Left forelimb (tissue), 1 donor: ENCODE results near the gene CD6.

Experiments used
- DNase-seq: peaks from one replicate; pipeline ENCODE4 v3.0.0-alpha.2; 2018; ENCODE audit warnings: low spot score

Gene CD6

GRCh38 chr11:60935676-60936442, 35.6 kb upstream of the CD6 start:
- DNase-seq = no peak

DNA sequence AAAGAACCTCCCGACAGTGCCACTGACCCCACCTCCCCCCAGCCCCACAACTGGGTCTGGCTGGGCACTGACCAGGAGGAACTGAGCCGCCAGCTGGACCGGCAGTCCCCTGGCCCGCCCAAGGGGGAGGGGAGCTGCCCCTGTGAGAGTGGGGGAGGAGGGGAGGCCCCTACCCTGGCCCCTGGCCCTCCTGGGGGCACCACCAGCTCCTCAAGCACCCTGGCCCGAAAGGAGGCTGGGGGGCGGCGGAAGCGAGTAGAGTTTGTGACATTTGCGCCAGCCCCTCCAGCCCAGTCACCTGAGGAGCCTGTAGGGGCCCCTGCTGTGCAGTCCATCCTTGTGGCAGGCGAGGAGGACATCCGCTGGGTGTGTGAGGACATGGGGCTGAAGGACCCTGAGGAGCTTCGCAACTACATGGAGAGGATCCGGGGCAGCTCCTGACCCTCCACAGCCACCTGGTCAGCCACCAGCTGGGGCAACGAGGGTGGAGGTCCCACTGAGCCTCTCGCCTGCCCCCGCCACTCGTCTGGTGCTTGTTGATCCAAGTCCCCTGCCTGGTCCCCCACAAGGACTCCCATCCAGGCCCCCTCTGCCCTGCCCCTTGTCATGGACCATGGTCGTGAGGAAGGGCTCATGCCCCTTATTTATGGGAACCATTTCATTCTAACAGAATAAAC, 34.9 kb upstream of the CD6 start:
- no peak for DNase-seq

GRCh38 chr11:60937144-60937527, 34.3 kb upstream of the CD6 start:
- no peak for DNase-seq

DNA sequence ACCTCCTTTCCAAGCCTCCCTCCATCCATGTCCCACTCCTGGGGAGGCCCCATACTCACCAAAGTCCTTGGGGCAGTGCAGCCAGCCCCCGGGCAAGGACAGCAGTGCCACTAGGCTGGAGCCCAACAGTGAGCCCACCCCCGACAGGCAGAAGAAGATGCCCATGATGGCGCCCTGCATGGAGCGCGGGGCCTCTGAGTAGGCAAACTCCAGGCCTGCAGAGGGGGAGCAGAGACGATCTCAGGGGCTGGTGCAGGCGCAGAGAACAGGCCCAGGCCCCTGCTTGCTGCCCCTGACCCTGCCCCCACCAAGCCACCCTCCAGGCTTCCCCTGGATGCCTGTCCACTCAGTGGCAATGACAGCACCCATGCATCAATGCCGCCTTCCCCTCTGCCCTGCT, 33.7 kb upstream of the CD6 start:
- DNase-seq = no peak

DNA sequence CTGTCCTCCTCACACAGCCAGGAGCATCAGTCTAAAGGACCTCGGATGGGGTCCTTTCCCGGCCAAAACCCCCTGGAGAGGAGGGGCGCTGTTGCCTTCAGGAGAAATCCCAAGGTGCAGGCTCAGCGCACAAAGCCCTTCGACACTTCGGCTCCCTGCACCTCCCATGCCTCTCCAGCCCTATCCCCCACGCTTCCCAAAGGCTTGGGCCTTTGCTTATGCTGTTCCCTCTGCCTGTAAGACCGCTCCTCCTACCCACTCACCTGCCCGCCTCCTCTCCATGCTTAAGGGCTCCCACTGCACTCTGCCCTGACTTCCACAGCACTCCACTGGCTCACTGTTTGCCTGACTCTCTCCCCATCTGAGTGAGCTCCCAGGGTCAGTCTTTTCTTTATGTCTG, 33.0 kb upstream of the CD6 start:
- no peak for DNase-seq

GRCh38 chr11:60939301-60939700, 32.2 kb upstream of the CD6 start:
- DNase-seq = no peak

DNA sequence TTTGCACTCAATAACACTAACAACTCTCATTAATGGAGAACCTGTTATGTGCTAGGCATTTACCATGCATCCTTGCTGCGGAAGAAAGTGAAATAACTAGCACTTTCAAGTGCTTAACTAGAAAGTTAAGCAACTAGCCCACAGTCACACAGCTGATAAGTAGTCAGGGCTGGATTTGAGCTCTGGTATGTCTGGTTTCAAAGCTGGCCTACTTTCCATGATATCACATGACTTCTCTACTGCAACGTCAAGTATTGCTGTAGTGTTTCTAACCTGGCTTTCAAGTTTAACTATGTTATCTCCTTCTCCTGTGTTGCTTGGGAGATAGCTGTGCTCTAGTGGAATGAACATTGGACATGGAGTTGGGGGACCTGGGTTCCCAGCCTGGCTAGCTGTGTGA, 31.6 kb upstream of the CD6 start:
- DNase-seq = no peak

GRCh38 chr11:60941371-60942119, 29.9 kb upstream of the CD6 start:
- DNase-seq = no peak

DNA sequence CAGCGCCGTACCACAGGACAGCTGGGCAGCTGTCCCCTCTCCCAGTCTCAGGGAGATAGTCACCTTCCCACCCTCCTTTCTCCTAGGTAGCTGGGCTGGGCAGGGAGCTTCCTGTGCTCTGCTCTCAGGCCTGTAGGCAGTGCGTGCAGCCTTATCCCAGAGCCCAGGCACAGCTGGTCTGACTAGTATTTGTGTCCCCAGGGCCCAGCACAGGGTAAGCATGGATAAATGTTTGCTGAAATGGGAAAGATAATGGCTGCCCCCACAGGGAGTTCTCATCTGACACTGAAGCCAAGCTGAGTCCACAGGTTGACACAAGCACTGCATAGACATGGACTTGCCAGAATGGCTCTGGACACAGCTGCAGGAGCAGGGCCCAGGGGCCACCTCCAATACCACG, 29.3 kb upstream of the CD6 start:
- no peak for DNase-seq

GRCh38 chr11:60942970-60943565, 28.4 kb upstream of the CD6 start:
- no peak for DNase-seq

- DNase-seq = no peak
Observed at GRCh38 chr11:60944490-60945294, 26.8 kb upstream of the CD6 start.

- no peak for DNase-seq
Observed at GRCh38 chr11:60945295-60945667, 26.2 kb upstream of the CD6 start.

- DNase-seq = no peak
Observed at GRCh38 chr11:60946601-60947264, 24.7 kb upstream of the CD6 start.

- no peak for DNase-seq
Observed at GRCh38 chr11:60947700-60948099, 23.8 kb upstream of the CD6 start.

DNA sequence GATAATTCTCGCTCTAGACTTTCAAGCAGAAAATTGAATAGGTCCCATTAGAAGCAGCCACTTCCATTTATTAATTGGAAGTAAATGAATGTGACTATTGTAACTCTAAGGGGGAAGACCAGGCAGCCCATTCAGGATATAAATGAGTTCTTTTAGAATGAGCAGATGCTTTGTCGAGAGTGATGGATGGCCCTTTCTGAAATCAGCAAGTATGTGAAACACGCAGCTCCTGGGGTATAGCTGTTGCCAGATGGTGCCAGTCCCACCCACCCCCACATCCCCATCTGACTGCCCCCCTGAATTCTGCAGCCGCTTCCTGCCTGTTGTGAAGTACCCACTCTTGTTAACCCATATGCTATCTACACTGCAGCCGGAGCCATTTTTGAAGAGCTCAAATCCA, 23.2 kb upstream of the CD6 start:
- no peak for DNase-seq

DNA sequence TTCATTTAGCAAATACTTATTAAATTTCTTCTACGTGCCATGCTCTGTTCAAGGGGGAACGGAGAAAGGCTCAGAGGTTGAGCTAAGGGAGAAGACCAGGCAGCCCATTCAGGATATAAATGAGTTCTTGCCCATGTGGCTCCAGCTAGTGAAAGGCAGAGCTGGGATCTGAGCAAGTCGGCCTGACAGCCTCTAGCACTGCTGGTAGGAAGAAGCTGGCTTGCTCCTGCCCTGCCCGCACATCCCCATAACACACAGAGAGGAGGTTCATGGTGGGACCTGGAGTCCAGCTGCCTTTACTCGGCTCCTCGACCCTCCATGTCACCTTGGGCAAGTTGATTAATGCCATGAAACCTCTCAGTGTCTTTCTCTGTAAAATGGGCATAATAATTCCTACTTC, 21.5 kb upstream of the CD6 start:
- DNase-seq = no peak

- DNase-seq = no peak
Observed at GRCh38 chr11:60950933-60951605, 20.4 kb upstream of the CD6 start.

DNA sequence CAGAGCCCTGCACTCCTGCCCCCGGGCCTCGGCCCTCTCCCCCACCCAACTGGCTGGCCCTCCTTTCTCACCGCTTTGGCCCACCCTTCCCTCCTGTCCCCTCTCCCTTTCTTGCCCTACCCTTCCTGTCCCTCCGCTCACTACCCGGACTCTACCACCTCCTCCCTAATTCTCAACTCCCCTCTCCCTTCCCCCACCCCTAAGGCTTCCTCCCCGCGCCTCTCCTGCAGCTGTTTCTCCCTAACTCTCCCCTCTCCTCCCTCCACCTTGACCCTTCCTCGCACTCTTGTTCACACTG, 19.9 kb upstream of the CD6 start:
- no peak for DNase-seq

GRCh38 chr11:60951904-60952741, 19.4 kb upstream of the CD6 start, which contains the start of gene SLC15A3:
Gene SLC15A3 (minus strand): TSS chr11:60952176. CDS start chr11:60951551, 625 bp downstream.
- DNase-seq = no peak

DNA sequence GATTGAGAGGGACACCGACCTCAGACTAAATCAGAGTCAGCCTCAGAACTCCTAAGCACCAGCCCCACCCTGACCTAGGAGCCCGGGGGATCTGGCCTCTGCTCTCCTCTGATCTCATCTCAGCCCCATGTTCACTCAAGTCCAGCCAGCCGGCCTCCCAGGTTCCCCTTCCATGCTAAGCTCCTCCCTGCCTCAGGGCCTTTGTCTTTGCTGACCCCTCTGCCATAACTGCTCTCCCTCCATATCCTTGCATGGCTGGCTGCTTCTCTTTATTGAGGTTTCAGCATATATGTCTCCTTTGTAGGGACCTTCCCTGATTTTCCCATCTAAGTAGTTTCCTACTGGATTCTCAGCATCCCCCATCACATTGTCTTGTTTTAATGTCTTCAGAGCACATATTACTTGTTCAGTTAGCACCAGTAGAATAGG, 18.7 kb upstream of the CD6 start:
- no peak for DNase-seq
